A673 (cell line): ENCODE measurements around the gene MDM2. TPM values are rescaled to one million over a fixed set of nuclear protein-coding genes. Genes with fewer than 3 reads are reported as not detected.
"Not testable (repeated sequence)": the region's sequence is repeated elsewhere in the genome, so short reads cannot be mapped to it uniquely, and the experiment has no call there.

Experiments used
- BruUV-seq: library from RNA; stranded (reverse); fragments of 400-500 nt; replicated peaks from 2 replicates; lab custom pipeline; 2021; lab: Mats Ljungman, UMichigan
- CTCF ChIA-PET: fragments of 300-600 bp; sonication (Branson Sonifier 250); formaldehyde crosslinking; loops from one replicate; lab custom pipeline; 2022; ENCODE audit warnings: antibody characterized with exemption; lab: Charles Lee
- POLR2A ChIA-PET: fragments of 300-600 bp; sonication (Branson Sonifier 250); formaldehyde crosslinking; loops from one replicate; lab custom pipeline; 2022; ENCODE audit warnings: antibody characterized with exemption; ENCODE audit not compliant: low non-redundant PET; lab: Charles Lee
- DNase-seq: peaks from one replicate; pipeline ENCODE4 v3.0.0-alpha.2; 2015; ENCODE audit warnings: low spot score
- H3K27ac ChIP-seq: fragments of 200-600 bp; sonication (generic); 2 replicates; pipeline ENCODE4 v1.5.1; 2016; ENCODE audit warnings: mixed run types, low read depth, mild to moderate bottlenecking, mixed read lengths, antibody characterized with exemption, low read length; ENCODE audit not compliant: poor library complexity, severe bottlenecking
- H3K27me3 ChIP-seq: fragments of 200-600 bp; sonication (generic); replicated peaks from 2 replicates; pipeline ENCODE4 v1.6.1; 2017; ENCODE audit warnings: mixed run types, low read depth, mild to moderate bottlenecking, mixed read lengths, antibody characterized with exemption, low read length; ENCODE audit not compliant: insufficient read depth, poor library complexity
- H3K36me3 ChIP-seq: fragments of 200-600 bp; sonication (generic); 2 replicates; pipeline ENCODE4 v1.6.1; 2016; ENCODE audit warnings: mixed run types, mild to moderate bottlenecking, mixed read lengths, antibody characterized with exemption, low read length; ENCODE audit not compliant: insufficient read depth, poor library complexity, severe bottlenecking
- H3K4me1 ChIP-seq: fragments of 200-600 bp; sonication (generic); 2 replicates; pipeline ENCODE4 v1.6.1; 2017; ENCODE audit warnings: mixed run types, mild to moderate bottlenecking, mixed read lengths, antibody characterized with exemption, low read length; ENCODE audit not compliant: insufficient read depth, poor library complexity, severe bottlenecking
- H3K4me3 ChIP-seq: fragments of 200-600 bp; sonication (generic); 2 replicates; pipeline ENCODE4 v1.5.1; 2016; ENCODE audit warnings: low read depth, mixed run types, mild to moderate bottlenecking, mixed read lengths, low read length; ENCODE audit not compliant: poor library complexity, severe bottlenecking
- H3K9me3 ChIP-seq: fragments of 200-600 bp; sonication (generic); 2 replicates; pipeline ENCODE4 v1.6.1; 2016; ENCODE audit warnings: mixed run types, low read depth, mild to moderate bottlenecking, mixed read lengths, antibody characterized with exemption, low read length; ENCODE audit not compliant: poor library complexity, severe bottlenecking
- EZH2 ChIP-seq: fragments of 200-600 bp; sonication (generic); IDR thresholded peaks from 2 replicates; pipeline ENCODE4 v1.6.1; 2017; ENCODE audit warnings: borderline replicate concordance, low read depth, mild to moderate bottlenecking, mixed read lengths, antibody characterized with exemption, low read length; ENCODE audit not compliant: poor library complexity, severe bottlenecking
- intact Hi-C: fragments of 100-400 bp; cut with micrococcal nuclease; formaldehyde crosslinking; loops from one replicate; pipeline ENCODE4 v1.10.0; 2022; ENCODE audit not compliant: unreplicated experiment
- total RNA-seq: library from RNA; stranded (reverse); gene quantifications from 2 replicates; pipeline ENCODE4 v1.2.3, GENCODE V29; 2021
- TF ChIP-seq, protein P1 (sequence below): fragments of 300-800, 200-600 bp; sonication (generic); conservative IDR thresholded peaks from 2 replicates; pipeline ENCODE4 v1.5.1; 2017; ENCODE audit warnings: low read depth, mild to moderate bottlenecking, antibody characterized with exemption, low read length, moderate library complexity, mixed read lengths

The MDM2 gene
- total RNA-seq, 1 experiment from 2014 or later = 149 TPM

DNA sequence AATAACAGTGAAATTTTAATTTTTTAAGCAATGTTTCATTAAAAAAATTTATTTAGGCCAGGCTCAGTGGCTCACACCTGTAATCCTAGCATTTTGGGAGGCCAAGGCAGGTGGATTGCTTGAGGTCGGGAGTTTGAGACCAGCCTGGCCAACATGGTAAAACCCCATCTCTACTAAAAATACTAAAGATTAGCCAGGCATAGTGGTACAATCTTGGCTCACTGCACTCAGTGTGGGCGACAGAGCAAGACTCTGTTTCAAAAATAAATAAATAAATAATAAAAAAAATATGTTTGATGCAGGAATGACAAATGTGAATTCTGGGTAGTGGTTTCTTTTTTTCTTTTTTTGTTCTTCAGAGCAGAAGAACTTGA, 5.6 kb upstream of the MDM2 start:
- CTCF ChIA-PET, POLR2A ChIA-PET: not testable (repeated sequence)

DNA sequence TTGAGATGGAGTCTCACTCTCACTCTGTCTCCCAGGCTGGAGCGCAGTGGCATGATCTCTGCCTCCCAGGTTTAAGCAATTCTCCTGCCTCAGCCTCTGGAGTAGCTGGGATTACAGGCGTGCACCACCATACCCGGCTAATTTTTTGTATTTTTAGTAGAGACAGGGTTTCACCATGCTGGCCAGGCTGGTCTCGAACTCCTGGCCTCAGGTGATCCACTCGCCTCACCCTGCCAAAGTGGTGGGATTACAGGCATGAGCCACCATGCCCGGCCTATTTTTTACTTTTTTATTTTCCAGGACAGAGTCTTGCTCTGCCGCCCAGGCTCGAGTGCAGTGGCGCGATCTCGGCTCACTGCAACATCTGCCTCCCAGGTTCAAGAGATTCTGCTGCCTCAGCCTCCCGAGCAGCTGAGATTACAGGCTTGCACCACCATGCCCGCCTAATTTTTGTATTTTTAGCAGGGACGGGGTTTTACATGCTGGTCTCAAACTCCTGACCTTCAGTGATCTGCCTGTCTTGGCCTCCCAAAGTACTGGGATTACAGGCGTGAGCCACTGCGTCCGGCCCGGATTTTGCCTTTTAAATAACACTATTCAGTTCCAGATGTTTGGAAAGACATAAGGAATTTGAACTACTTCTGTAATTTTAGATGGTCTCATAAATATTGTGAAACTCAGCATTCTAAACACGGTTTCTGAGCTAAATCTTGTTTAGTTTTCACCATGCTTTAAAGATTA, 4.9 kb upstream of the MDM2 start:
- CTCF ChIA-PET, DNase-seq, POLR2A ChIA-PET: not testable (repeated sequence)

More for the DNA sequence above, 5.6 kb upstream of the MDM2 start:
- H3K27ac ChIP-seq, H3K4me3 ChIP-seq, H3K4me1 ChIP-seq, DNase-seq, H3K27me3 ChIP-seq, BruUV-seq, H3K36me3 ChIP-seq, H3K9me3 ChIP-seq: not testable (repeated sequence)
- intact Hi-C loops = loop anchor here (10.0 kb wide), 1 partner anchor 578 kb away; the partner anchor contains the start of gene IL26

DNA sequence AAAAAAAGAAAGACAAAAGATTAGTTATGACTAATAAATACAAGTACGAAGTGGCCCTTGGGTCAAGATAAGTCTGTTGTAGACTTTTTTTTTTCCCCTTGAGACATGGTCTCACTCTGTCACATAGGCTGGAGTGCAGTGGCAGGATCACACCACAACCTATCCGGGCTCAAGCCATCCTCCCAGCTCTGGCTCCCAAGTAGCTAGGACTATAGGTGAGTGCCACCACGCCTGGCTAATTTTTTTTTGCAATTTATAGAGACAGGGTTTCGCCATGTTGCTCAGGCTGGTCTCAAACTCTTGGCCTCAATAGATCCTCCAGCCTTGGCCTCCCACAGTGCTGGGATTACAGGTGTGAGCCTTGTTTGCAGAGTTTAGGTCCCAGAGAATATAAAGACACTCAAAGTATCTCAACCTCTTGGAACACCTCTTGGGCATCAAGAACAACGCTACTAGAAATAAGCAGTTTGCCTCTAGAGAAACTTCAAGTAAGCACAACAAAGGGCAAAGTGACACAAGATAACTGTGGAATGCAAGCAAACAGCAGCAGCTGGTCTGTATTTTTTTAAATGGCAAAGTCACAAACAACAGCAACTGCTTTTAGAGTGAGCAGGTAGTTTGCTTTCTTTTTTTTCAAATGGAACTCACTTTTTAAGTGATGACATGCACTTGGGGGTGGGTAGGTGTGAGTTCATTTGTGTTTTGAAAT, 3.9 kb upstream of the MDM2 start:
- intact Hi-C loops = loop anchor here (10.0 kb wide), 1 partner anchor 579 kb away; the partner anchor contains the start of gene IL26

More for the DNA sequence above, 4.9 kb upstream of the MDM2 start:
- H3K36me3 ChIP-seq, H3K27ac ChIP-seq, H3K4me3 ChIP-seq, BruUV-seq, H3K9me3 ChIP-seq, H3K4me1 ChIP-seq, H3K27me3 ChIP-seq: not testable (repeated sequence)
- intact Hi-C loops = loop anchor here (10.0 kb wide), 1 partner anchor 578 kb away; the partner anchor contains the start of gene IL26

More for the DNA sequence above, 3.9 kb upstream of the MDM2 start:
- H3K4me1 ChIP-seq = no peaks in the 10 kb centered on the region
- ChIA-PET POLR2A (no interaction called here), CTCF (no interaction called here)
- no peak overlapping the region for H3K4me3 ChIP-seq
- no TSS peak for BruUV-seq
- no peak overlapping the region for H3K27ac ChIP-seq
- no peaks in the 10 kb centered on the region for H3K27me3 ChIP-seq
- TF ChIP-seq, protein P1, sequence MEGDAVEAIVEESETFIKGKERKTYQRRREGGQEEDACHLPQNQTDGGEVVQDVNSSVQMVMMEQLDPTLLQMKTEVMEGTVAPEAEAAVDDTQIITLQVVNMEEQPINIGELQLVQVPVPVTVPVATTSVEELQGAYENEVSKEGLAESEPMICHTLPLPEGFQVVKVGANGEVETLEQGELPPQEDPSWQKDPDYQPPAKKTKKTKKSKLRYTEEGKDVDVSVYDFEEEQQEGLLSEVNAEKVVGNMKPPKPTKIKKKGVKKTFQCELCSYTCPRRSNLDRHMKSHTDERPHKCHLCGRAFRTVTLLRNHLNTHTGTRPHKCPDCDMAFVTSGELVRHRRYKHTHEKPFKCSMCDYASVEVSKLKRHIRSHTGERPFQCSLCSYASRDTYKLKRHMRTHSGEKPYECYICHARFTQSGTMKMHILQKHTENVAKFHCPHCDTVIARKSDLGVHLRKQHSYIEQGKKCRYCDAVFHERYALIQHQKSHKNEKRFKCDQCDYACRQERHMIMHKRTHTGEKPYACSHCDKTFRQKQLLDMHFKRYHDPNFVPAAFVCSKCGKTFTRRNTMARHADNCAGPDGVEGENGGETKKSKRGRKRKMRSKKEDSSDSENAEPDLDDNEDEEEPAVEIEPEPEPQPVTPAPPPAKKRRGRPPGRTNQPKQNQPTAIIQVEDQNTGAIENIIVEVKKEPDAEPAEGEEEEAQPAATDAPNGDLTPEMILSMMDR = no peak
- TF ChIP-seq EZH2 = no peak
- peaks cover 1% of the 10 kb centered on the region for H3K36me3 ChIP-seq
- no peak for DNase-seq
- no peaks in the 10 kb centered on the region for H3K9me3 ChIP-seq
